ENCODE measurements around the gene MED9.

Gene MED9

GRCh38 chr17:17519886-17520285 lies 43.1 kb downstream of the MED9 start:
- DNase-seq = no peak

DNA sequence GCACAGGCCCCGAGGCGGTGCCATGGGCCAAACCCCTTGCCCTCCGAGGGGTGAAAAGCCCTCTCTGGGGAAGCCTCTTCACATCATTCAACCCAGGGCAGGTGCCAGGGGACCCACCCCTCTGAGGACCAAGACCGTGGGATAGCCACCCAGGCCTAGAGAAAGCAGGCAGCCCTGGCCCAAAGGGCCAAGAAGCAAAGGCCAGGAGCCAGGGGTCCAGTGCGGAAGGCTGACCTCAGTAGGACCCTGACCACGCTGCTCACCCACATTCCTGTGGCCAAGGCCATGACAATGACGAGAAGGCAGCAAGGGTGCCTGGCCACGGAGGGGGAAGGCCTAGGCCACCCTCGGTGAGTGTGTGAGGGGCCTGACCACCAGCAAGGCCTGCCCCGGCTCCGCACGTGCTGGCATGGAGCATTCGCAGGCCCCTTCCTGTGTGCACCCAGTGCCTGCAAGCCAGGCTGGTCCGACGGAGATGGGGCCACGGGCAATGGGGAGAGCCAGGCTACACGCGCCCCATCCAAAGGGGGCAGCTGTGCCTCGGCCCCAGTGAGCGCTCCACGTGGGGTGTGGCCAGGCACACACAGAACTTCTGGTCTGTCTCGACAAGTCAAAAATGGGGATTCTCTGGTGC lies 43.9 kb downstream of the MED9 start:
- no peak for DNase-seq

DNA sequence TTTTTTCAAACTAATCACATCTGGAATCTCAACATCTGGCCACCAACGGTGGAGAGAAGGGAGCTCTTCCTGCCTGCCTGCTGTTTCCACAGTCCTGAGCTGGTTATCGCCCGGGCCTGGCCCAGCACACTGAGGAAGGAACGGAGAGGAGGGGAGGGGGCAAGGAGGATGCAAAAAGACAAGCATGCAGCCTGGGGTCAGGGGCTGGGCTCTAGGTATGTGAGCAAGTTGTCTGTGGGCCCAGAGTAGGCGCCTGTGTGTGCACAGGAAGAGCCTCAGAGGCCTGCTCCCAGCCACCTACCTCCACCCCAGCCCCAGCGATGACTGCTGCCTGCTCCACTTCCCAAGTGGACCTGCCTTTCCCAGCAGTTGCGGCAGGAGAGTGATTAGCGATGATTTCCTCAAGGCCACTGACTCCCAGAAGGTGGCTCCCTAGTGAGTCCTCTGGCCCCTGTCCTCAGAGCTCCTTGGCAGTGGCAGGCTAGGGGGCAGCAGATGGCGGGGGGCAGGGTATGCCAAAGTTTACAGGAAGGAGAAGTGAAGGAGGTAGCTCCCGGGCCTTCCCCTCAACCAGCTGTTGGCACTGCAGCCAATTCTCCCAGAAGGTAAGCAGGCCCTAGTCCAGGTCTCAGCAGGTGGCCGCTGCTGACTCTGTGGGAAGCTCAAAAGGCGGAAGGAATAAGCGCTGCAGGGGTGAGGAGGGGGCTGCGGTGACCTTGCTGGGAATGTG lies 46.4 kb downstream of the MED9 start:
- no peak for DNase-seq

DNA sequence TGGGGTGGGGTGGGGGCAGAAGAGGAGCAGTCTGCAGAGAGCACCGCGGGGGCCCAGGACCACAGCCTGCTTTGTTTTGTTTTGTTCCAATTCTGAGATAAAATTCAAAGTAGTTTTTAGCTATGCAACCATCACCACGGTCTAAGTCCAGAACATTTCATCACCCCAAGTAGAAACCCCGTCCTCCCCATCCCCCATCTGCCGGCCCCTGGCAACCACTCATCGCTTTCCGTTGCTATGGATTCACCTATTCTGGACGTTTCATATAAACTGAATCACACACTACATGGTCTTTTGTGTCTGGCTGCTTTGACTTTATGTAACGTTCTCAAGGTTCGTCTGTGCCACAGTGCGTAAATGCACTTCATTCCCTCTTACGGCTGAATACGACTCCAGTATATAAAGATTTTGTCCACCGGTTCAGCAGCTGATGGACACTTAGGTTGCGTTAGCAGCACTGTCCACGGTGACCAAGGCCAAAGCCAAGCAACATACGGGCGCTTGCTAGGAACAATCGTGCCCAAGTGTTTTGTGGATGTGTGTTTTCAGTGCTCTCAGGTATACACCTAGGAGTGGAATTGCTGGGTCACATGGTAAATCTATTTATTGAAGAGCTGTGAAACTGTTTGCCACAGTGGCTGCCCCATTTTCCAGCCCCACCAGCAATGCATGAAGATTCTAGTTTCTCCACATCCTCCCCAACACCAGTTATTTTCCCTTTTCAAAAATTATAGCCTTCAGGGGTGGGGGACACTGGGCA lies 47.1 kb downstream of the MED9 start:
- no peak for DNase-seq

DNA sequence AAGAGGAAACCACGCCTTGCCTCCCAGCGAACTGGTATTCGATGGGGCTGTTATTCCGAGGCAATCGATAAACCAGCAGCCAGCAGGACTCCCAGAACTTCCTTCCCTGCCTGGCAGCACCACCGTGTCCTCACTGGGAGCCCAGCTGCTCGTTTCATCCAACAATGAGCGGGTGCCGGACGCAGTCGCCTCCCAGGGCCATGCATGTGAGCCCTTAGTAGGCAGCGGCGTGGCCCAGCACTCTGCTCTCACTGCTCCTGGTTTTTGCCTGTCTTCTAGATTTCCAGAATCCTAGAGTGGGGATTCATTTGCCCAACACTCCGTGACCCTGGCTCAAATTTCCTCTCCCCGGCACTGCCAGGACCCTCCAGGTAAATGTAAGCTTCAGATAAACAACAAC lies 48.5 kb downstream of the MED9 start:
- DNase-seq = no peak

DNA sequence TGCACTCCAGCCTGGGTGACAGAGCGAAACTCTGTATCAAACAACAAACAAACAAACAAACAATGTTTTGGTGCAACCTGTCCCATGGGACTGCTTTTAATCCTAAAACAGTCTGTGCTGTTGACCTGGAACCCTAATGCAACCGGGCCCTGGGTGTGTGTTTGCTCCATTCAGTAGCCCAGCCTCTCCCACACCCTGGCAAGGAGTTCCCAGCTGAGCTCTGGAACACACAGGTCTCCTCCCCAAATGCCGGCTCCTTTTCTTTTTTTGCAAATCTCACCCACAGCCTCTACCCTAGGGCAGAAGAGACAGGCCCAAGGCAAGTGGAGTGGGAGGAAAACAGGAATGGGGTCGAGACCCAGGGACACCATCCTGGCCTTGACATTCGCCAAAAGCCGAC lies 49.2 kb downstream of the MED9 start:
- DNase-seq = no peak

- DNase-seq = no peak
Observed at GRCh38 chr17:17526369-17526768, 49.6 kb downstream of the MED9 start.

DNA sequence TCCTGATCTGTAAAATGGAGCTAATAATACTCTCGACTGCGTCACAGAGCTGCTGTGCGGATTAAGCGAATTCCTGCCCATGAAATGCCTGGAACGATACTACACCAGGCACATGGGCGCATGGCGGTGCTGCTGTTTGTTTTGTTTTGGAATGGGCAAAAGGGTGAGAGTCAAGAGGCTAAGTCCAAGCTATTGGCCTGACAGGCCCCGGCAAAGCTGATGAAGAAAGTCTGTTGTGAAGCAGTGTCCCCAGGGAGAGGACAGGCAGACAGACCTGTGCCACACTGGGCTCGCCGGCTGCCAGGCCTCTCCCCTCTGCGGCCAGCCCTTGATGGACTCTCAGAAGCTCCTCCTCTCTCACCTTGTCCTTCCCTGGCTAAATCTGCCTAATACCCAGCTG lies 50.7 kb downstream of the MED9 start:
- no peak for DNase-seq

DNA sequence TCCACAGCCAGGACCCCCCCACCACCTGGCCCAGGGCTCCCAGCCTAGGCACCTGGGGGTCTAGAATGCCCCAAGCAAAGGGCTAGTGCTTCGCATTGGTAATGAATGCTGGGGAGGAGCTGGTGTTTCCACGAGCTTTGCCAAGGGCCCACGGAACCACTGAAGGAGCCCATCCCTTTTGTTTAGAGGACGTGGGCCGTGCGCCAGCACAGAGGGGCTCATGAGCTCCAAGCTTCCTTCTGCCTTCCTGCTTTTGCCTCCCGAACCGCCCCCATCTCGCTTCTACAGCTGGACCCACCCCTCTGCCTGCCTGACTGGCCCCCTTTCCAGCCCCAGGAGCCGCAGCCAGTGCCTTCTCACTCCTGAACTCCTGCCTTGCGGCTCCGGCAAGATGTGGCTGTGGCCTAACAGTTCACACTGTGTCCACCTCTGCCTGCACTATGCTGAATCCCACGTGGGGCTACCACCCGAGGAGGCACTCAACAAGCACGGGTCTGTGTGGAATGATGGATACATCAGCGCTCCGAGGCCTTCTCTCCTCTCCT lies 51.2 kb downstream of the MED9 start:
- no peak for DNase-seq

DNA sequence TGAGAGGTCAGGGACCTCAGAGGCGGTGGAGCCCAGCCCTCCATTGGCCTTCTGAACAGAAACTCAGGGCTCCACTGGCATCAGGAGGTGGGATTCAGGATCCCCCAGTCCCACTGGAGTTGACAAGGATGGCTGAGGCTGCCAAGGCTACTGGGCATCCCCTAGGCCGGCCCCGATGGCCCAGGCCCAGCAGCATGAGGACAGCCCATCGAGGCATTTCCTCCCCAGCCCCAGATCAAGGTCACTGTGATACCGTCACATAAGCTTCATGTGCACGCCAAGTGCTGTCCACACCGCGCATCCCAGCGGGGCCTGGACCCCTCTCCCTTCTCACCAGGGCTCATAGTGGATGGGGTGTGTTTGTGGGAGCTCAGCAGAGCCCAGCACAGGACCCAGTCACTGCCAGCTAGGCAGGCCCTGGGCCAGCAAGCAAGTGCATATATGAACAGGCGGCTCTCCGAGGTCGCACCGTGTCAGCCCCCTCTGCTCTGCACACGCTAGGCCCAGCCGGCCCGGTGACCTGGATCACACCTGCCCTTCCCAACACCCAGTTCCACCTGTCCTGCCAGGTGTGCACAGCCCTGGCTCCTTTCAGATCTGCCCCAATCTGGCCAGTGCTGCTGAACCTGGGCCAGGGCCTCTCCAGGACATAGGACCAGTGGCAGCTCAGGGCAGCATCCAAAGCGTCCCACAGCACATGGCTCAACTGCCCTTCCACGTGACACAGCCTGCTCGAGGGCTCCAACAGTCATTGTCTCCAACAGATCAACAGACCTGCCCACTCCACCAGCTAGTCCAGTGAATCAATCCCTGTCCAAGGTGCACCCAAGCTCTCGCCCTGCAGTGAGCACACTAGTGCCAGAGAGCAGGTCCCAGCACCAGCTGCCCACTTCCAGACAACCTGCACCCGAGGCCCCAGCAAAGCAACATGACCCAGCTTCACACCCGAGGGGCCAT lies 52.2 kb downstream of the MED9 start:
- DNase-seq = no peak

- DNase-seq = no peak
Observed at GRCh38 chr17:17531156-17531555, 54.4 kb downstream of the MED9 start.

- DNase-seq = no peak
Observed at GRCh38 chr17:17532991-17533390, 56.2 kb downstream of the MED9 start.

GRCh38 chr17:17533901-17534441 lies 57.2 kb downstream of the MED9 start:
- DNase-seq = no peak

DNA sequence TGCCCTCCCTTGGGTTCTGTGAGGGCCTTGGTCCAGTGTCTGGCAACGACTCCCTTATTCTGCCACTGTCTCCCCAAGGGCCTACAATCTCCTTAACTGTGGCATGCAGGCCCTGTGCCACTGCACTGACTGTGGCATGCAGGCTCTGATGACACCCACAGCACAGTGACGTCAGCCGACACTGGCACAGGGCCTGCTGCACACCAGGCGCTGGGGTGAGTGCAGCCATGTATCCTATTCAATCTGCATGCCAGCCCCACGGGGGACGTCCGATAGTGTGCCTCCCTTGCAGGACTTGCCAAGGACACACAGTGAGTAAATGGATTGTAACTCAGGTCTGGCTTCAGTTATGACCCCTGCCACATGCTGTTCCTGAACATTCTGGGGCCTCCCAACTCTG lies 59.2 kb downstream of the MED9 start:
- DNase-seq = no peak

DNA sequence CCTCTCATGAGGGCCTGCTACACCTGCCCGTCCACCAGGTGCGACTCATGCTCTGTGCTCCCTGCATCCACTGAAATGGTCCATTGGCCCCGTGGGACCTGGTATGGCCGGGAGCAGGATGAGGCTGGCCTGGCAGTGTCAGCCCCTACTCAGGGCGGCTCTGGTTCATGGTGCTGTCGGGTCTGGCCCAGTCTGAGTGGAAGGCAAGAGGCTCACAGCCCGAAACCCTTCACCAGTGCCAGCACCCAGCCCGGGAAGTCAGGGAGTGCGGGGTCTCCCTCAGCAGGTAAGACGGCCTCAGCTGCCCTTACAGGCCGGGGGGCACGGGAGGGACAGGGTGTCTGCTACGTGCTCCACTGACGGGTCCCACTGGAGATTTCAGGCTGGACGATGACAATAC lies 59.9 kb downstream of the MED9 start:
- no peak for DNase-seq

- DNase-seq = no peak
Observed at GRCh38 chr17:17537311-17538099, 60.7 kb downstream of the MED9 start.

DNA sequence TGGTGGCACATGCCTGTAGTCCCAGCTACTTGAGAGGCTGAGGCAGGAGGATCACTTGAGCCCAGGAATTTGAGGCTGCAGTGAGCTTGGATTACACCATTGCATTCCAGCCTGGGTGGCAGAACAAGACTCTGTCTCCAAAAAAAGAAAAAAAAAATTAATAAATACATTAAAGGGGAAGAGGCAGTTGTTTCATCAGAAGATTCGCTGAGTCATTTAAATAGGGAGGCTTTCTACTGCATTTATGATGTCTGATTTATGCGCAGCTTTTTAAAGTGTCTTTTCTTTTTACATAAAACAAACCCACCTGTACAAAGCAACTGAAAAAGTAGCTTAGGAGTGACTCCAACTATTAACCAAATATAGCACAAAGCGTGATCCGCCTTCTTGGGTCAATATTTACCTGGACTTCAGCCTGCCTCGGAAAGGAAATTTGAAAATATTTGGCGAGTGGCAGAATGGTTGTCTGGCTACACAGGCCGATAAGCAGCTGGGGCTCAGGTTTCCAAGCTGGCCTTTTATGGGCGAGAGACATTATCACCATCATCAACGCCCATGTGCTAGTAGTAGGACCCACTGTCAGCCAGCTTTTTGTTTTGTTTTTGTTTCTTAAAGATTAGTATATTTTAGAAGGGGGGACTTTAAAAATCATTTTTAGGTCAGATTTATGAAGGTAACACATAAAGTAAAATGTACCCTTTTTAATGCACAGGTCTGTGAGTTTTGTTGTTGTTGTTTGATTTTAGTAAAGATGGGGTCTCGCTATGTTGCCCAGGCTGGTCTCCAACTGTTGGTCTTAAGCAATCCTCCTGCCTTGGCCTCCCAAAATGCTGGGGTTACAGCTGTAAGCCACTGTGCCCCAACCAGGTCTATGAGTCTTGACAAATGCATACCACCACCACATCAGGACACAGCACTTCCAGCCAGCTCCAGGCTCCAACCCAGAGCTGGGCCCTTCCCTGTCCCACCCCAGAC lies 61.9 kb downstream of the MED9 start:
- DNase-seq = no peak

DNA sequence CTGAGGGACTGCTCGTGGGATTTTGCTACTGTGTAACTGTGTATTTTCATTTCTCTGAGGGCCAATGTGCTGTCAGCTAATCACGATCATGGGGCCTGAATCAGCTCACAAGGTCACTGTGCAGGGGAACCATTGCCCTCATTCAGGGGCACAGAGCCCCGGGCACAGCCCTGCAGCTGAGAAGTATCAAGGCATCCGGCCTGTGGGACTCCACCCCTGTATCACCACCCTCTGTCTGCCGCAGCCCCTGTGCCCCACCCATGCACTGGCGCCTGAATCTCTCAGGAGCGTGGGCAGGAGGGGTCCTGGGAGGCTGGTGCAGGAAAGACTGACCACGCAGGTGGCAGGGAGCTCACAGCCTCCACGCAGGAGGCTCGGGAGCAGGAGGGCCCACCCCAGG lies 62.8 kb downstream of the MED9 start:
- no peak for DNase-seq

GRCh38 chr17:17540278-17540906 lies 63.6 kb downstream of the MED9 start:
- no peak for DNase-seq

All from activated CD4-positive, CD25-positive, alpha-beta regulatory T cell treated with anti-CD3 and anti-CD28 coated beads, Interleukin-2, amount 50 U/mL, for 72 hours (primary cell).